Ovary (tissue), 3 donors: ENCODE measurements around the gene MORC4.

ENCODE experiments used
- EP300 ChIP-seq: sonication (generic); formaldehyde crosslinking; IDR thresholded peaks from one replicate; pipeline ENCODE4 v1.6.1; 2017; ENCODE audit warnings: antibody characterized with exemption
- POLR2A ChIP-seq: fragments of 450-650 bp; IDR thresholded peaks from one replicate; pipeline ENCODE4 v1.6.1; 2017; ENCODE audit warnings: antibody characterized with exemption, mild to moderate bottlenecking, moderate library complexity
- TF ChIP-seq, protein P1 (sequence below), 3 donors: fragments of 450-650 bp in 2 of 3; fragments of 200-600 bp in 1 of 3; IDR thresholded peaks; one replicate each; pipeline versions ENCODE4 v1.5.1 to v1.8.0; 2016 to 2022; ENCODE audit warnings: antibody characterized with exemption in 3 of 3, mild to moderate bottlenecking in 1 of 3
- donor health status: DM: no; HTN: no; CAD: no.

- TF ChIP-seq, protein P1, sequence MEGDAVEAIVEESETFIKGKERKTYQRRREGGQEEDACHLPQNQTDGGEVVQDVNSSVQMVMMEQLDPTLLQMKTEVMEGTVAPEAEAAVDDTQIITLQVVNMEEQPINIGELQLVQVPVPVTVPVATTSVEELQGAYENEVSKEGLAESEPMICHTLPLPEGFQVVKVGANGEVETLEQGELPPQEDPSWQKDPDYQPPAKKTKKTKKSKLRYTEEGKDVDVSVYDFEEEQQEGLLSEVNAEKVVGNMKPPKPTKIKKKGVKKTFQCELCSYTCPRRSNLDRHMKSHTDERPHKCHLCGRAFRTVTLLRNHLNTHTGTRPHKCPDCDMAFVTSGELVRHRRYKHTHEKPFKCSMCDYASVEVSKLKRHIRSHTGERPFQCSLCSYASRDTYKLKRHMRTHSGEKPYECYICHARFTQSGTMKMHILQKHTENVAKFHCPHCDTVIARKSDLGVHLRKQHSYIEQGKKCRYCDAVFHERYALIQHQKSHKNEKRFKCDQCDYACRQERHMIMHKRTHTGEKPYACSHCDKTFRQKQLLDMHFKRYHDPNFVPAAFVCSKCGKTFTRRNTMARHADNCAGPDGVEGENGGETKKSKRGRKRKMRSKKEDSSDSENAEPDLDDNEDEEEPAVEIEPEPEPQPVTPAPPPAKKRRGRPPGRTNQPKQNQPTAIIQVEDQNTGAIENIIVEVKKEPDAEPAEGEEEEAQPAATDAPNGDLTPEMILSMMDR (IDR thresholded peaks at IDR 0.05), result no peak
- no peak for TF ChIP-seq POLR2A
- TF ChIP-seq EP300, result no peak
Measured at GRCh38 chrX:106901781-106902219, 98.2 kb downstream of the MORC4 start.
